GM23338 (cell line): ENCODE data around the gene GGCT. TPM values are rescaled to one million over a fixed set of nuclear protein-coding genes. Genes with fewer than 3 reads are reported as not detected.

Experiments used
- ATAC-seq: fragments of 200-7000 bp; cut with Tn5 transposase; 3 replicates; pipeline ENCODE4 v1.9.1; 2020
- DNase-seq: peaks from one replicate; pipeline ENCODE4 v3.0.0-alpha.2; 2015; ENCODE audit warnings: low spot score
- H2AFZ ChIP-seq: fragments of 200-600 bp; sonication (generic); 2 replicates; pipeline ENCODE4 v1.8.0; 2016; ENCODE audit warnings: antibody characterized with exemption, mild to moderate bottlenecking, moderate library complexity
- H3F3A ChIP-seq: fragments of 200-600 bp; sonication (generic); replicated peaks from 2 replicates; pipeline ENCODE4 v1.8.0; 2017; ENCODE audit warnings: antibody characterized with exemption, mixed run types, low read depth
- H3K27ac ChIP-seq: fragments of 200-600 bp; sonication (generic); 2 replicates; pipeline ENCODE4 v1.6.1; 2016; ENCODE audit warnings: low read depth
- H3K27me3 ChIP-seq: fragments of 200-600 bp; sonication (generic); 2 replicates; pipeline ENCODE4 v1.8.0; 2016; ENCODE audit warnings: mild to moderate bottlenecking, mixed run types, moderate library complexity; ENCODE audit not compliant: insufficient read depth
- H3K36me3 ChIP-seq: fragments of 200-600 bp; sonication (generic); 2 replicates; pipeline ENCODE4 v1.8.0; 2016; ENCODE audit warnings: mild to moderate bottlenecking; ENCODE audit not compliant: insufficient read depth
- H3K4me1 ChIP-seq: fragments of 200-600 bp; sonication (generic); 2 replicates; pipeline ENCODE4 v1.8.0; 2016; ENCODE audit warnings: mild to moderate bottlenecking, moderate library complexity; ENCODE audit not compliant: insufficient read depth
- H3K4me2 ChIP-seq: fragments of 200-600 bp; sonication (generic); 2 replicates; pipeline ENCODE4 v1.7.1; 2017; ENCODE audit warnings: mixed run types
- H3K4me3 ChIP-seq: fragments of 200-600 bp; sonication (generic); 2 replicates; pipeline ENCODE4 v1.6.1; 2016; ENCODE audit warnings: mixed run types
- H3K79me2 ChIP-seq: fragments of 200-600 bp; sonication (generic); replicated peaks from 2 replicates; pipeline ENCODE4 v1.8.0; 2017; ENCODE audit warnings: mild to moderate bottlenecking; ENCODE audit not compliant: insufficient read depth
- H3K9me2 ChIP-seq: fragments of 200-600 bp; sonication (generic); 2 replicates; pipeline ENCODE4 v1.8.0; 2017; ENCODE audit not compliant: insufficient read depth
- H4K20me1 ChIP-seq: fragments of 200-600 bp; sonication (generic); replicated peaks from 2 replicates; pipeline ENCODE4 v1.8.0; 2017; ENCODE audit warnings: mild to moderate bottlenecking; ENCODE audit not compliant: insufficient read depth
- H3K27ac Mint-ChIP-seq: 2 replicates; pipeline ENCODE4 v1.8.0; 2020; ENCODE audit warnings: inconsistent platforms, mild to moderate bottlenecking, moderate library complexity, mixed read lengths
- H3K27me3 Mint-ChIP-seq: 3 replicates; pipeline ENCODE4 v1.8.0; 2022; ENCODE audit warnings: low read depth, mild to moderate bottlenecking, moderate library complexity, mixed read lengths, inconsistent platforms; ENCODE audit not compliant: insufficient read depth, poor library complexity
- H3K36me3 Mint-ChIP-seq: 3 replicates; pipeline ENCODE4 v1.8.0; 2021; ENCODE audit warnings: low read depth, mild to moderate bottlenecking, inconsistent platforms, moderate library complexity, mixed read lengths
- H3K4me1 Mint-ChIP-seq: 3 replicates; pipeline ENCODE4 v1.8.0; 2020; ENCODE audit warnings: mild to moderate bottlenecking, inconsistent platforms, mixed read lengths
- H3K4me3 Mint-ChIP-seq: 3 replicates; pipeline ENCODE4 v1.8.0; 2021; ENCODE audit warnings: moderate library complexity, mild to moderate bottlenecking, inconsistent platforms, mixed read lengths
- H3K9me3 Mint-ChIP-seq: 3 replicates; pipeline ENCODE4 v1.8.0; 2020; ENCODE audit warnings: moderate library complexity, mild to moderate bottlenecking, inconsistent platforms, mixed read lengths
- CREB1 ChIP-seq: fragments of 250-450 bp; sonication (Bioruptor Pico); IDR thresholded peaks from 2 replicates; pipeline ENCODE4 v1.5.0; 2020; ENCODE audit warnings: low read depth, mild to moderate bottlenecking, moderate library complexity
- CTCF ChIP-seq, 2 experiments: fragments of 200-600 bp in 1 of 2; sonication (generic) in 1 of 2; conservative IDR thresholded peaks; 2 replicates each; pipeline versions ENCODE4 v1.5.1 to v1.6.1; 2016 to 2017; ENCODE audit warnings: antibody characterized with exemption in 2 of 2, low read depth in 2 of 2, mild to moderate bottlenecking in 2 of 2, moderate library complexity in 1 of 2
- EZH2 ChIP-seq: fragments of 200-600 bp; sonication (generic); IDR thresholded peaks from one replicate; pipeline ENCODE4 v1.8.0; 2017; ENCODE audit warnings: antibody characterized with exemption, mild to moderate bottlenecking, low read depth; ENCODE audit not compliant: unreplicated experiment
- EZH2phosphoT487 ChIP-seq: fragments of 200-600 bp; sonication (generic); IDR thresholded peaks from one replicate; pipeline ENCODE4 v1.8.1; 2018; ENCODE audit warnings: antibody characterized with exemption; ENCODE audit not compliant: unreplicated experiment
- JUNB ChIP-seq: IDR thresholded peaks from one replicate; pipeline ENCODE4 v1.6.1; 2016; ENCODE audit warnings: antibody characterized with exemption; ENCODE audit not compliant: unreplicated experiment
- NANOG ChIP-seq: IDR thresholded peaks from 2 replicates; pipeline ENCODE4 v1.6.1; 2016; ENCODE audit warnings: antibody characterized with exemption, borderline replicate concordance
- POLR2AphosphoS5 ChIP-seq: IDR thresholded peaks from 2 replicates; pipeline ENCODE4 v1.6.1; 2016; ENCODE audit warnings: antibody characterized with exemption, low read depth
- STAT1 ChIP-seq: IDR thresholded peaks from one replicate; pipeline ENCODE4 v1.6.1; 2016; ENCODE audit warnings: antibody characterized with exemption; ENCODE audit not compliant: unreplicated experiment
- ZNF114 ChIP-seq: fragments of 250-450 bp; sonication (Bioruptor Pico); IDR thresholded peaks from 2 replicates; pipeline ENCODE4 v1.5.0; 2020; ENCODE audit warnings: mild to moderate bottlenecking, moderate library complexity
- ZNF331 ChIP-seq: fragments of 250-450 bp; sonication (Bioruptor Pico); IDR thresholded peaks from 2 replicates; pipeline ENCODE4 v1.5.0; 2020; ENCODE audit warnings: low read depth, mild to moderate bottlenecking, moderate library complexity
- ZNF462 ChIP-seq: fragments of 250-450 bp; sonication (Bioruptor Pico); IDR thresholded peaks from 2 replicates; pipeline ENCODE4 v1.5.0; 2020; ENCODE audit warnings: mild to moderate bottlenecking, moderate library complexity
- polyA plus RNA-seq: library from polyadenylated mRNA; unstranded; fragments of >200 nt; fragmentation: Nextera tagmentation; extraction: Ambion mirVana; gene quantifications from 2 replicates; pipeline ENCODE4 v1.2.1, GENCODE V29; 2016
- total RNA-seq: library from RNA; depleted of rRNA; stranded (reverse); fragments of >200 nt; shearing (Covaris generic); gene quantifications from 2 replicates; pipeline ENCODE4 v1.2.3, GENCODE V29; 2014
- TF ChIP-seq, protein P1 (sequence below): IDR thresholded peaks from 2 replicates; pipeline ENCODE4 v1.6.1; 2016; ENCODE audit warnings: antibody characterized with exemption

GGCT gene
- total and polyA plus RNA-seq, 2 experiments from 2014 or later, result 104 to 229 TPM

DNA sequence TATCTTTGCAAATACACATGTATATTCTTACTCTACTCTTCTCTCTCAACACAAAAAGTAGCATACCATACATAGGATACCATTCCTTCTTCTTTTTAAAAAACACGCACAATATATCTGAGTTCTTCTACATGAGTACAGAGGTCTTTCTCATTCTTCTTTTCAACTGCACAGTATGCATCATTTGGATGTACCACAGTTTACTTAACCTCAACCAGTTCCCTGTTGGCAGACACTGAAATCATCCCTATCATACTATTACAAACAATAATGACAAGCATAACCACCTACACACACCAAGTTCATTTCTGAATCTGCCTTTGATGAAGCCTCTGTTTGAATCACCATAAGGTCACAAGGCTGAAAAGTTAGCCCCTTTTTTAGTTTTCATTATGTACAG, 25.7 kb upstream of the GGCT start:
- TF ChIP-seq POLR2AphosphoS5, result no peak
- TF ChIP-seq STAT1, result no peak
- no peak for TF ChIP-seq ZNF462
- TF ChIP-seq ZNF114, result no peak
- no peak for TF ChIP-seq NANOG
- Mint-ChIP-seq H3K4me1 (no peaks in the 10 kb centered on the region), H3K9me3 (no peaks in the 10 kb centered on the region), H3K4me3 (no peak overlapping the region), H3K27ac (no peak overlapping the region), H3K36me3 (peaks cover 3% of the 10 kb centered on the region; the same call in 2 of the 3 replicates), H3K27me3 (peaks cover 2% of the 10 kb centered on the region)
- DNase-seq, result no peak
- no peaks in the 10 kb centered on the region for H3F3A ChIP-seq
- H2AFZ ChIP-seq, result no peak overlapping the region
- no peaks in the 10 kb centered on the region for H3K27me3 ChIP-seq
- 0 out of 2 replicates have a peak, but pooled peaks cover 3% of the 10 kb centered on the region for H3K9me2 ChIP-seq
- H3K4me2 ChIP-seq, result no peak overlapping the region
- H3K79me2 ChIP-seq, result no peaks in the 10 kb centered on the region
- H4K20me1 ChIP-seq, result no peaks in the 10 kb centered on the region
- no peaks in the 10 kb centered on the region for H3K4me1 ChIP-seq
- no peak overlapping the region for H3K27ac ChIP-seq
- no peak for ATAC-seq
- no peak overlapping the region for H3K4me3 ChIP-seq
- no peaks in the 10 kb centered on the region for H3K36me3 ChIP-seq

DNA sequence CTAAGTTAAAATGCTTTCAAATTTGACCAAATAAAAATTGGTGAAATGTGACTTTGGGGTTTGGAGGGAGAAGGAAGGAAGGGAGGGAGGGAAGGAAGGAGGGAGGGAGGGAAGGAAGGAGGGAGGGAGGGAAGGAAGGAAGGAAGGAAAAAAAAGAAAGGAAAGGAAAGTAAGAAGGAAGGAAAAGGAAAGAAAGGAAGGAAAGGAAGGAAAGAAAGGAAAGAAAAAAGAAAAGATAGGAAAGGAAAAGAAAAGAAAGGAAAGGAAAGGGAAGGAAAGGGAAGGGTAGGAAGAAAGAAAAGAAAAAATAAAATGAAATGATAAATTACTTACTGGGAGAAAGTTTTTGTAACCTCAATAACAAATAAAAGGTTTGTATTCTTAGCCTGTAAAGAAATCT, 24.1 kb upstream of the GGCT start:
- H3F3A ChIP-seq, result no peaks in the 10 kb centered on the region
- H3K79me2 ChIP-seq, result no peaks in the 10 kb centered on the region
- H3K4me3 ChIP-seq, result no peak overlapping the region
- ATAC-seq (no peak), DNase-seq (no peak)
- H3K27me3 ChIP-seq, result no peaks in the 10 kb centered on the region
- Mint-ChIP-seq H3K36me3 (no peaks in the 10 kb centered on the region), H3K27ac (no peak overlapping the region), H3K9me3 (no peaks in the 10 kb centered on the region), H3K4me3 (no peak overlapping the region), H3K27me3 (peaks cover 2% of the 10 kb centered on the region), H3K4me1 (no peaks in the 10 kb centered on the region)
- H2AFZ ChIP-seq, result no peak overlapping the region
- no peak overlapping the region for H3K4me2 ChIP-seq
- H4K20me1 ChIP-seq, result no peaks in the 10 kb centered on the region; the same call in 1 of the 2 replicates
- no peaks in the 10 kb centered on the region for H3K4me1 ChIP-seq
- H3K9me2 ChIP-seq, result 0 out of 2 replicates have a peak, but pooled peaks cover 3% of the 10 kb centered on the region
- no peak overlapping the region for H3K27ac ChIP-seq
- no peaks in the 10 kb centered on the region for H3K36me3 ChIP-seq
- TF ChIP-seq JUNB (no peak), CREB1 (CRISPR knock-in tag) (no peak), EZH2phosphoT487 (no peak), ZNF331 (CRISPR knock-in tag) (no peak), CTCF (conservative IDR thresholded peaks at IDR 0.05; ENCODE audit: low read depth in 2 of 2) (no peak), STAT1 (no peak), NANOG (no peak), EZH2 (no peak)
- TF ChIP-seq, protein P1, sequence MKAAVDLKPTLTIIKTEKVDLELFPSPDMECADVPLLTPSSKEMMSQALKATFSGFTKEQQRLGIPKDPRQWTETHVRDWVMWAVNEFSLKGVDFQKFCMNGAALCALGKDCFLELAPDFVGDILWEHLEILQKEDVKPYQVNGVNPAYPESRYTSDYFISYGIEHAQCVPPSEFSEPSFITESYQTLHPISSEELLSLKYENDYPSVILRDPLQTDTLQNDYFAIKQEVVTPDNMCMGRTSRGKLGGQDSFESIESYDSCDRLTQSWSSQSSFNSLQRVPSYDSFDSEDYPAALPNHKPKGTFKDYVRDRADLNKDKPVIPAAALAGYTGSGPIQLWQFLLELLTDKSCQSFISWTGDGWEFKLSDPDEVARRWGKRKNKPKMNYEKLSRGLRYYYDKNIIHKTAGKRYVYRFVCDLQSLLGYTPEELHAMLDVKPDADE, result no peak
